GM12891 (cell line): ENCODE measurements around the gene SULT6B1.
"Not testable (repeated sequence)": the region's sequence is repeated elsewhere in the genome, so short reads cannot be mapped to it uniquely, and the experiment has no call there.

Source experiments
- POLR2A ChIP-seq: IDR thresholded peaks from 2 replicates; pipeline ENCODE4 v1.6.1; 2011; ENCODE audit warnings: low read depth, low read length, control low read depth
- SPI1 ChIP-seq: IDR thresholded peaks from 2 replicates; pipeline ENCODE4 v1.6.1; 2011; ENCODE audit warnings: low read depth, low read length, control low read depth
- TAF1 ChIP-seq: IDR thresholded peaks from 2 replicates; pipeline ENCODE4 v1.6.1; 2011; ENCODE audit warnings: low read depth, low read length, control low read depth

DNA sequence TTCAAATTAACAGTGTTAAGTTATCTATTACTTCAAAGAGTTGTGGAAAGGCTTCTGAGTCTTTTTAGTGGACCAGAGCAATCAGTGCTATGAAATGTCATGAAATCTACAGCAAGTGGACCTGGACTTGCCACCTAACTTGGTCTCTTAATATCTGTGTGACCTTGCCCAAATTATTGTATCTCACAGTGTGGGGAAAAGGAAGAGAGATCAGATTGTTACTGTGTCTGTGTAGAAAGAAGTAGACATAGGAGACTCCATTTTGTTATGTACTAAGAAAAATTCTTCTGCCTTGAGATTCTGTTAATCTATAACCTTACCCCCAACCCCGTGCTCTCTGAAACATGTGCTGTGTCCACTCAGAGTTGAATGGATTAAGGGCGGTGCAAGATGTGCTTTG lies 36.7 kb upstream of the SULT6B1 start:
- not testable (repeated sequence) for TF ChIP-seq POLR2A, TAF1, SPI1
